Dermis blood vessel endothelial cell (primary cell): ENCODE results near the gene KRTAP5-11. TPM values are rescaled to one million over a fixed set of nuclear protein-coding genes. Genes with fewer than 3 reads are reported as not detected.

Source experiments
- total RNA-seq: library from RNA; depleted of rRNA; stranded (reverse); fragments of >200 nt; gene quantifications from 2 replicates; pipeline ENCODE4 v1.2.3, GENCODE V29; 2014

KRTAP5-11 gene
- total RNA-seq, 1 donor from 2014 or later, result not detected

Other genes with a start within 250 kb of the KRTAP5-11 start
- 41.9 and 110 TPM in 2 replicates for gene DHCR7, start 134.5 kb downstream of the KRTAP5-11 start, total RNA-seq
- 92.2 and 128 TPM in 2 replicates for gene NADSYN1, start 129.7 kb downstream of the KRTAP5-11 start, total RNA-seq
- gene KRTAP5-7, start 55.6 kb downstream of the KRTAP5-11 start, total RNA-seq, result not detected in 2 replicates
- not detected in 2 replicates for gene KRTAP5-8, start 44.9 kb downstream of the KRTAP5-11 start, total RNA-seq
- not detected in 2 replicates for gene KRTAP5-9, start 34.5 kb downstream of the KRTAP5-11 start, total RNA-seq
- not detected in 2 replicates for gene KRTAP5-10, start 17.3 kb downstream of the KRTAP5-11 start, total RNA-seq